HepG2 (cell line): ENCODE results near the gene SMIM14. TPM values are rescaled to one million over a fixed set of nuclear protein-coding genes. Genes with fewer than 3 reads are reported as not detected.
A peak's percentile ranks its signal among the peaks of the same experiment; 100 is the strongest.

Experiments used
- ATAC-seq: fragments of 200-7000 bp; cut with Tn5 transposase; 3 replicates; pipeline ENCODE4 v1.9.1; 2020; ENCODE audit warnings: mild to moderate bottlenecking, moderate library complexity
- BruUV-seq: library from RNA; stranded (reverse); fragments of 400-500 nt; replicated peaks from 2 replicates; lab custom pipeline; 2021; lab: Mats Ljungman, UMichigan
- CTCF ChIA-PET: fragments of 300-600 bp; formaldehyde crosslinking; extraction: SDS; loops from one replicate; lab custom pipeline; 2021; ENCODE audit warnings: low total read pairs, inconsistent platforms, low intra/inter-chr PET ratio; lab: Yijun Ruan, JAX
- POLR2A ChIA-PET: fragments of 350-600 bp; sonication (Branson Sonifier 250); formaldehyde crosslinking; loops from one replicate; lab custom pipeline; 2020; ENCODE audit warnings: antibody characterized with exemption, inconsistent platforms; lab: Yijun Ruan, JAX
- DNase-seq: peaks from one replicate; pipeline ENCODE4 v3.0.0-alpha.2; 2015; ENCODE audit warnings: low spot score
- FAIRE-seq: peaks from 3 replicates; lab custom pipeline; 2011; peaks lifted over from hg19 to GRCh38; lab: Jason Lieb, UNC
- H2AFZ ChIP-seq: one replicate; pipeline ENCODE4 v1.6.1; 2011; ENCODE audit warnings: low read length, inconsistent platforms
- H3K27ac ChIP-seq: fragments of 300-600 bp; 3 replicates; pipeline ENCODE4 v1.8.0; 2011; ENCODE audit warnings: mixed run types, mild to moderate bottlenecking, mixed read lengths, low read length, inconsistent platforms; ENCODE audit not compliant: insufficient read depth; ENCODE audit errors: extremely low read length
- H3K27me3 ChIP-seq, 2 experiments: fragments of 200-600 bp in 1 of 2; 2 replicates in 1 of 2; 3 replicates in 1 of 2; pipeline versions ENCODE4 v1.6.0 to v1.8.0; 2011; ENCODE audit warnings: low read length in 2 of 2, mild to moderate bottlenecking in 2 of 2, moderate library complexity in 2 of 2, inconsistent platforms in 1 of 2; ENCODE audit not compliant: insufficient read depth in 2 of 2, control insufficient read depth in 1 of 2
- H3K36me3 ChIP-seq, 2 experiments: fragments of 200-600 bp in 1 of 2; replicated peaks in 1 of 2; 2 replicates in 1 of 2; 3 replicates in 1 of 2; pipeline versions ENCODE4 v1.5.1 to v1.8.0; 2011; ENCODE audit warnings: low read length in 2 of 2, inconsistent platforms in 1 of 2; ENCODE audit not compliant: insufficient read depth in 2 of 2, control insufficient read depth in 1 of 2
- H3K4me1 ChIP-seq: 2 replicates; pipeline ENCODE4 v1.5.1; 2012; ENCODE audit warnings: low read length, inconsistent platforms; ENCODE audit not compliant: insufficient read depth
- H3K4me2 ChIP-seq: 2 replicates; pipeline ENCODE4 v1.6.0; 2011; ENCODE audit warnings: low read depth, low read length, inconsistent platforms
- H3K4me3 ChIP-seq, 3 experiments: fragments of 200-600 bp in 1 of 3; sonication (generic), shearing (Covaris generic) in 1 of 3; replicated peaks in 1 of 3; 2 replicates each; pipeline ENCODE4 v1.5.1; 2011 to 2016; ENCODE audit warnings: low read length in 3 of 3, inconsistent platforms in 2 of 3, low read depth in 2 of 3, mild to moderate bottlenecking in 2 of 3, control low read depth in 1 of 3, mixed read lengths in 1 of 3; ENCODE audit not compliant: insufficient read depth in 1 of 3
- H3K79me2 ChIP-seq: one replicate; pipeline ENCODE4 v1.6.1; 2011; ENCODE audit warnings: low read length, inconsistent platforms; ENCODE audit not compliant: insufficient read depth
- H3K9ac ChIP-seq: 2 replicates; pipeline ENCODE4 v1.6.0; 2011; ENCODE audit warnings: mild to moderate bottlenecking, low read depth, low read length, inconsistent platforms; ENCODE audit not compliant: insufficient read depth
- H3K9me3 ChIP-seq: 2 replicates; pipeline ENCODE4 v1.5.1; 2012; ENCODE audit warnings: mild to moderate bottlenecking, low read length
- H4K20me1 ChIP-seq: 2 replicates; pipeline ENCODE4 v1.6.0; 2011; ENCODE audit warnings: inconsistent platforms, mild to moderate bottlenecking, low read length, moderate library complexity; ENCODE audit not compliant: insufficient read depth
- ZNF674 ChIP-seq: sonication (generic); formaldehyde crosslinking; IDR thresholded peaks from 2 replicates; pipeline ENCODE4 v1.5.0; 2020; ENCODE audit warnings: low read depth, mild to moderate bottlenecking, missing genetic modification reagents
- WGBS: methylation state at CpG from one replicate; pipeline ENCODE4 v1.1.6; 2017; ENCODE audit warnings: low lambda C conversion rate; 5-methylcytosine and 5-hydroxymethylcytosine counted together
- in situ Hi-C: cut with HindIII; loops from 2 replicates; pipeline ENCODE4 v1.10.0; 2017; ENCODE audit warnings: low pct_unique_long_range_greater_than_20kb; ENCODE audit not compliant: extremely low pct_ligation_motif_present
- intact Hi-C: fragments of 100-400 bp; cut with micrococcal nuclease; formaldehyde crosslinking; loops from one replicate; pipeline ENCODE4 v1.10.0; 2022; ENCODE audit not compliant: unreplicated experiment
- polyA plus RNA-seq, 8 experiments: library from polyadenylated mRNA; depleted of rRNA in 3 of 8; stranded (reverse) in 7 of 8; unstranded in 1 of 8; fragments of >200 nt; fragmentation: Illumina TruSeq in 4 of 8; extraction: Trizol in 4 of 8; gene quantifications; 2 replicates each; pipeline versions ENCODE4 v1.2.1 to v1.2.3, GENCODE V29; 2011 to 2016; ENCODE audit warnings: low read depth in 4 of 8, missing spikeins in 1 of 8, mixed read lengths in 1 of 8; ENCODE audit not compliant: insufficient read depth in 1 of 8
- total RNA-seq, 5 experiments: library from RNA; depleted of rRNA; stranded (reverse); fragments of >200 nt; fragmentation: Illumina TruSeq; extraction: Trizol; gene quantifications; 2 replicates each; pipeline ENCODE4 v1.2.3, GENCODE V29; 2016; ENCODE audit warnings: low read depth in 1 of 5
- TF ChIP-seq, protein P1 (sequence below): sonication (generic); formaldehyde crosslinking; conservative IDR thresholded peaks from 2 replicates; pipeline ENCODE4 v1.8.0; 2022; ENCODE audit warnings: low read depth, missing genetic modification reagents
- TF ChIP-seq, protein P2 (sequence below): sonication (generic); formaldehyde crosslinking; IDR thresholded peaks from 2 replicates; pipeline ENCODE4 v1.4.0; 2020; ENCODE audit warnings: missing genetic modification reagents, mild to moderate bottlenecking, borderline replicate concordance
- TF ChIP-seq, protein P3 (sequence below): IDR thresholded peaks from 2 replicates; pipeline ENCODE4 v1.4.0; 2020; ENCODE audit warnings: mild to moderate bottlenecking, missing genetic modification reagents
- TF ChIP-seq, protein P4 (sequence below): sonication (generic); formaldehyde crosslinking; IDR thresholded peaks from 2 replicates; pipeline ENCODE4 v1.5.1; 2020; ENCODE audit warnings: mild to moderate bottlenecking, missing genetic modification reagents, moderate library complexity

Gene SMIM14
- total and polyA plus RNA-seq, 2 of the 13 experiments (the other 11 are each of a cell fraction or from before 2014, with no cell fraction given): 16.3 to 28.1 TPM

DNA sequence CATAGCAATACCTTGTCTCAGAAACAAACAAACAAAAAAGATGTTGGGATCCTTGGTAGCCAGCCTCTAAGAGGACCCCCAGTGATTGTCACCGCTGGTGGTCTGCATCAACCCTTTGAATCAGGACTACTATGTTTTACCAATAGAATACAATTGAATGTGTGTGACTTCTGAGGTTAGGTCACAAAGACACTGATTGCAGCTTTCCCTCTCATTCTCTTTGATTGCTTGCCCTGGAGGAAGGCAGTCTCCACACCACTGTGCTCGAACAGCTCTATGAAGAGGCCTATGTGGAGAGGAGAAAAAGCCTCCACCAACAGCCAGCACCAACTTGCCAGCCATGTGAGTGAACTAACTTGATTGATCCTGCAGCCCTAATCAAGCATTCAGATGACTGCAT, 2.8 kb upstream of the SMIM14 start (continued):
- TF ChIP-seq, protein P1, sequence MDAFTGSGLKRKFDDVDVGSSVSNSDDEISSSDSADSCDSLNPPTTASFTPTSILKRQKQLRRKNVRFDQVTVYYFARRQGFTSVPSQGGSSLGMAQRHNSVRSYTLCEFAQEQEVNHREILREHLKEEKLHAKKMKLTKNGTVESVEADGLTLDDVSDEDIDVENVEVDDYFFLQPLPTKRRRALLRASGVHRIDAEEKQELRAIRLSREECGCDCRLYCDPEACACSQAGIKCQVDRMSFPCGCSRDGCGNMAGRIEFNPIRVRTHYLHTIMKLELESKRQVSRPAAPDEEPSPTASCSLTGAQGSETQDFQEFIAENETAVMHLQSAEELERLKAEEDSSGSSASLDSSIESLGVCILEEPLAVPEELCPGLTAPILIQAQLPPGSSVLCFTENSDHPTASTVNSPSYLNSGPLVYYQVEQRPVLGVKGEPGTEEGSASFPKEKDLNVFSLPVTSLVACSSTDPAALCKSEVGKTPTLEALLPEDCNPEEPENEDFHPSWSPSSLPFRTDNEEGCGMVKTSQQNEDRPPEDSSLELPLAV (CRISPR knock-in tag): no peak

DNA sequence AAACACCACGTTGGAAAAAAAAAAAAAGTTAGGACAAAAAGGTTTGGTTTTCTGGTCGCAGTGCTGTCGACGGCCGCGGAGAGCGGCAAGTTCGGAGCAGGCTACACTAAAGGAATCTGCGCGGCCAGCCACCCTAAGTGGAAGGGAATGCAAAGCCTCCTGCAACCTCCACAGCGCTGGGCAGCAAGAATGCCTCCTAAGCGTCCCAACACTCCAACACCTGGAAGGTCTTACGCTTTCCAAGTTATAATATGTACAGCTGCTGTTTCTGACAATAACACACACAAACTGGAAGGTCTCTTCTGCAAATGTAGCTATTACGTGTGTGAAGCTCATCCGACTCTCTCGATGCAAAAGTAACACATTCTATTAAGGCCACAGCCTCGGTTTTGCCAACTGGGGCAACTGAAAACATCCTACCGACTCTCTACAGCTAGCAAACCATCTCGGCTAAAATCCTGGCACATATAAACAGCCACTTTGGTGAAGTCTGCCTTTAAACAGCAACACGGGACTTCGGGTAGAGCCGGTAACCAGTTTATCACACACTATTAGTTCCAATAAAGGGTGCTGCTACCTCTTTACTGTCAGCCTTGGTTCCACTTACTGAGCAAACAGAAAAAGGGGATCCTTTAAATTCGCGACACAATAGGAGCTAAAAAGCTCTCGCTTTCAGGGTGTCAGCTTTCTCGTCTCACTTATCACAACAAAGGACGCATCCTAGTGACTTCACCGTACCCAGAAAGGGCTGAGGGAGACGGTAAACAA, 895 bp downstream of the SMIM14 start:
- in situ Hi-C loops: loop anchor here (5.0 kb wide), 1 partner anchor 110 kb away; the partner anchor contains the start of gene UGDH
- peak; percentile 69 for ATAC-seq
- peak overlapping the region; percentile 83 to 95 (median 87) for H3K4me3 ChIP-seq
- H3K4me1 ChIP-seq: peaks cover 46% of the 10 kb centered on the region
- TSS peak; percentile 71 for BruUV-seq
- peak overlapping the region; percentile 30 for H2AFZ ChIP-seq
- peak; percentile 64 for DNase-seq
- peaks cover 0 to 1% of the 10 kb centered on the region in 2 experiments; a peak in 1 of 5 replicates for H3K36me3 ChIP-seq
- peak overlapping the region; percentile 93 for H3K9ac ChIP-seq
- ChIA-PET CTCF (no interaction called here), POLR2A (interaction anchor here (0.7 to 4.2 kb wide), 25 partner anchors 8 to 333 kb away, joined by 3 to 67 read pairs (median 7); partner anchors contain the start of genes LIAS, RPL9, UBE2K and UGDH)
- 1% methylated on average over 29 of the region's 29 CpGs for WGBS
- FAIRE-seq: peak; percentile 43
- H4K20me1 ChIP-seq: no peaks in the 10 kb centered on the region
- H3K4me2 ChIP-seq: peak overlapping the region; percentile 89
- no peaks in the 10 kb centered on the region for H3K9me3 ChIP-seq
- peaks cover 24% of the 10 kb centered on the region for H3K79me2 ChIP-seq
- intact Hi-C loops: loop anchor here (2.0 to 10.0 kb wide), 4 partner anchors 15 to 173 kb away; partner anchors contain the start of gene UGDH
- no peaks in the 10 kb centered on the region; a peak in 1 of 5 replicates for H3K27me3 ChIP-seq
- H3K27ac ChIP-seq: peak overlapping the region; percentile 92
- TF ChIP-seq, protein P2, sequence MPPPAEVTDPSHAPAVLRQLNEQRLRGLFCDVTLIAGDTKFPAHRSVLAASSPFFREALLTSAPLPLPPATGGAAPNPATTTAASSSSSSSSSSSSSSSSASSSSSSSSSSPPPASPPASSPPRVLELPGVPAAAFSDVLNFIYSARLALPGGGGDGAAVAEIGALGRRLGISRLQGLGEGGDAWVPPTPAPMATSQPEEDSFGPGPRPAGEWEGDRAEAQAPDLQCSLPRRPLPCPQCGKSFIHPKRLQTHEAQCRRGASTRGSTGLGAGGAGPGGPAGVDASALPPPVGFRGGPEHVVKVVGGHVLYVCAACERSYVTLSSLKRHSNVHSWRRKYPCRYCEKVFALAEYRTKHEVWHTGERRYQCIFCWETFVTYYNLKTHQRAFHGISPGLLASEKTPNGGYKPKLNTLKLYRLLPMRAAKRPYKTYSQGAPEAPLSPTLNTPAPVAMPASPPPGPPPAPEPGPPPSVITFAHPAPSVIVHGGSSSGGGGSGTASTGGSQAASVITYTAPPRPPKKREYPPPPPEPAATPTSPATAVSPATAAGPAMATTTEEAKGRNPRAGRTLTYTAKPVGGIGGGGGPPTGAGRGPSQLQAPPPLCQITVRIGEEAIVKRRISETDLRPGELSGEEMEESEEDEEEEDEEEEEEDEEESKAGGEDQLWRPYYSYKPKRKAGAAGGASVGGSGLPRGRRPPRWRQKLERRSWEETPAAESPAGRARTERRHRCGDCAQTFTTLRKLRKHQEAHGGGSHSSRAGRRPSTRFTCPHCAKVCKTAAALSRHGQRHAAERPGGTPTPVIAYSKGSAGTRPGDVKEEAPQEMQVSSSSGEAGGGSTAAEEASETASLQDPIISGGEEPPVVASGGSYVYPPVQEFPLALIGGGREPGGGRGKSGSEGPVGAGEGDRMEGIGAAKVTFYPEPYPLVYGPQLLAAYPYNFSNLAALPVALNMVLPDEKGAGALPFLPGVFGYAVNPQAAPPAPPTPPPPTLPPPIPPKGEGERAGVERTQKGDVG (CRISPR knock-in tag): no peak
- no peak for TF ChIP-seq ZNF674 (CRISPR knock-in tag)
- TF ChIP-seq, protein P3, sequence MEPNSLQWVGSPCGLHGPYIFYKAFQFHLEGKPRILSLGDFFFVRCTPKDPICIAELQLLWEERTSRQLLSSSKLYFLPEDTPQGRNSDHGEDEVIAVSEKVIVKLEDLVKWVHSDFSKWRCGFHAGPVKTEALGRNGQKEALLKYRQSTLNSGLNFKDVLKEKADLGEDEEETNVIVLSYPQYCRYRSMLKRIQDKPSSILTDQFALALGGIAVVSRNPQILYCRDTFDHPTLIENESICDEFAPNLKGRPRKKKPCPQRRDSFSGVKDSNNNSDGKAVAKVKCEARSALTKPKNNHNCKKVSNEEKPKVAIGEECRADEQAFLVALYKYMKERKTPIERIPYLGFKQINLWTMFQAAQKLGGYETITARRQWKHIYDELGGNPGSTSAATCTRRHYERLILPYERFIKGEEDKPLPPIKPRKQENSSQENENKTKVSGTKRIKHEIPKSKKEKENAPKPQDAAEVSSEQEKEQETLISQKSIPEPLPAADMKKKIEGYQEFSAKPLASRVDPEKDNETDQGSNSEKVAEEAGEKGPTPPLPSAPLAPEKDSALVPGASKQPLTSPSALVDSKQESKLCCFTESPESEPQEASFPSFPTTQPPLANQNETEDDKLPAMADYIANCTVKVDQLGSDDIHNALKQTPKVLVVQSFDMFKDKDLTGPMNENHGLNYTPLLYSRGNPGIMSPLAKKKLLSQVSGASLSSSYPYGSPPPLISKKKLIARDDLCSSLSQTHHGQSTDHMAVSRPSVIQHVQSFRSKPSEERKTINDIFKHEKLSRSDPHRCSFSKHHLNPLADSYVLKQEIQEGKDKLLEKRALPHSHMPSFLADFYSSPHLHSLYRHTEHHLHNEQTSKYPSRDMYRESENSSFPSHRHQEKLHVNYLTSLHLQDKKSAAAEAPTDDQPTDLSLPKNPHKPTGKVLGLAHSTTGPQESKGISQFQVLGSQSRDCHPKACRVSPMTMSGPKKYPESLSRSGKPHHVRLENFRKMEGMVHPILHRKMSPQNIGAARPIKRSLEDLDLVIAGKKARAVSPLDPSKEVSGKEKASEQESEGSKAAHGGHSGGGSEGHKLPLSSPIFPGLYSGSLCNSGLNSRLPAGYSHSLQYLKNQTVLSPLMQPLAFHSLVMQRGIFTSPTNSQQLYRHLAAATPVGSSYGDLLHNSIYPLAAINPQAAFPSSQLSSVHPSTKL (CRISPR knock-in tag): 0 out of 2 replicates have a peak, but pooled peaks have one; percentile 9
- TF ChIP-seq, protein P4, sequence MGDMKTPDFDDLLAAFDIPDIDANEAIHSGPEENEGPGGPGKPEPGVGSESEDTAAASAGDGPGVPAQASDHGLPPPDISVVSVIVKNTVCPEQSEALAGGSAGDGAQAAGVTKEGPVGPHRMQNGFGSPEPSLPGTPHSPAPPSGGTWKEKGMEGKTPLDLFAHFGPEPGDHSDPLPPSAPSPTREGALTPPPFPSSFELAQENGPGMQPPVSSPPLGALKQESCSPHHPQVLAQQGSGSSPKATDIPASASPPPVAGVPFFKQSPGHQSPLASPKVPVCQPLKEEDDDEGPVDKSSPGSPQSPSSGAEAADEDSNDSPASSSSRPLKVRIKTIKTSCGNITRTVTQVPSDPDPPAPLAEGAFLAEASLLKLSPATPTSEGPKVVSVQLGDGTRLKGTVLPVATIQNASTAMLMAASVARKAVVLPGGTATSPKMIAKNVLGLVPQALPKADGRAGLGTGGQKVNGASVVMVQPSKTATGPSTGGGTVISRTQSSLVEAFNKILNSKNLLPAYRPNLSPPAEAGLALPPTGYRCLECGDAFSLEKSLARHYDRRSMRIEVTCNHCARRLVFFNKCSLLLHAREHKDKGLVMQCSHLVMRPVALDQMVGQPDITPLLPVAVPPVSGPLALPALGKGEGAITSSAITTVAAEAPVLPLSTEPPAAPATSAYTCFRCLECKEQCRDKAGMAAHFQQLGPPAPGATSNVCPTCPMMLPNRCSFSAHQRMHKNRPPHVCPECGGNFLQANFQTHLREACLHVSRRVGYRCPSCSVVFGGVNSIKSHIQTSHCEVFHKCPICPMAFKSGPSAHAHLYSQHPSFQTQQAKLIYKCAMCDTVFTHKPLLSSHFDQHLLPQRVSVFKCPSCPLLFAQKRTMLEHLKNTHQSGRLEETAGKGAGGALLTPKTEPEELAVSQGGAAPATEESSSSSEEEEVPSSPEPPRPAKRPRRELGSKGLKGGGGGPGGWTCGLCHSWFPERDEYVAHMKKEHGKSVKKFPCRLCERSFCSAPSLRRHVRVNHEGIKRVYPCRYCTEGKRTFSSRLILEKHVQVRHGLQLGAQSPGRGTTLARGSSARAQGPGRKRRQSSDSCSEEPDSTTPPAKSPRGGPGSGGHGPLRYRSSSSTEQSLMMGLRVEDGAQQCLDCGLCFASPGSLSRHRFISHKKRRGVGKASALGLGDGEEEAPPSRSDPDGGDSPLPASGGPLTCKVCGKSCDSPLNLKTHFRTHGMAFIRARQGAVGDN: peak; percentile 44; the same call in 1 of the 2 replicates
